Ascending aorta (tissue), 2 donors: ENCODE measurements around the gene PLEKHG2. TPM values are rescaled to one million over a fixed set of nuclear protein-coding genes. Genes with fewer than 3 reads are reported as not detected.

Experiments used
- DNase-seq, 2 donors: peaks; one replicate each; pipeline ENCODE4 v3.0.0-alpha.2; 2019; ENCODE audit warnings: low spot score in 2 of 2
- H3K27ac ChIP-seq, 2 donors: fragments of 200-600 bp; sonication (generic); one replicate each; pipeline ENCODE4 v1.5.1; 2016 to 2017; ENCODE audit warnings: mild to moderate bottlenecking in 1 of 2
- H3K27me3 ChIP-seq: fragments of 200-600 bp; sonication (generic); one replicate; pipeline ENCODE4 v1.5.1; 2017
- H3K36me3 ChIP-seq, 2 donors: fragments of 200-600 bp; sonication (generic); one replicate each; pipeline ENCODE4 v1.5.1; 2016
- H3K4me1 ChIP-seq, 2 donors: fragments of 200-600 bp; sonication (generic); one replicate each; pipeline ENCODE4 v1.5.1; 2016 to 2017; ENCODE audit warnings: mild to moderate bottlenecking in 1 of 2
- H3K4me3 ChIP-seq, 2 donors: fragments of 200-600 bp; sonication (generic); one replicate each; pipeline ENCODE4 v1.5.1; 2016 to 2017; ENCODE audit warnings: mild to moderate bottlenecking in 1 of 2
- H3K9me3 ChIP-seq, 2 donors: fragments of 200-600 bp; sonication (generic); one replicate each; pipeline ENCODE4 v1.5.1; 2016
- intact Hi-C: fragments of 100-400 bp; cut with DNase I; formaldehyde crosslinking; loops from one replicate; pipeline ENCODE4 v1.15.1; 2023
- total RNA-seq: library from RNA; depleted of rRNA; stranded (reverse); fragments of >200 nt; gene quantifications from one replicate; pipeline ENCODE4 v1.1.0, GENCODE V29; 2016
- TF ChIP-seq, protein P1 (sequence below), 3 experiments: fragments of 200-600 bp in 2 of 3; fragments of 450-650 bp in 1 of 3; sonication (generic) in 2 of 3; IDR thresholded peaks; one replicate each; pipeline ENCODE4 v1.5.1; 2016 to 2019; ENCODE audit warnings: antibody characterized with exemption in 3 of 3, mild to moderate bottlenecking in 1 of 3, moderate library complexity in 1 of 3

PLEKHG2 gene
- total RNA-seq, 1 donor from 2014 or later: 52.9 TPM

DNA sequence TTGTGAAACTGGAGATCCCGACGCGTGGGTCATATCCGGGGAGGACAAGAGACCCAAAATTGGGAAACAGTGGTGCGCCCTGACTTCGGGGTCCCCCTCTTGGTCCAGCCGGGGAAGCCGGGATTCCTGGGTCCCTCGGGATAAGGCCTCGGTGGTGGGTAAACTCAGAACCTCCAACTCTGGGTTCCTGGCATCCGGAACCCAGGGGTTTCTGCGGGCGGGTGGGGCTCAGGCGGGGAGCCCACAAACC, 5.1 kb upstream of the PLEKHG2 start:
- Histone ChIP-seq H3K36me3 (peaks cover 18 to 28% of the 10 kb centered on the region in 2 donors), H3K4me3 (peak overlapping the region; percentile 97 to 98), H3K27ac (peak overlapping the region; percentile 100), H3K27me3 (no peaks in the 10 kb centered on the region), H3K4me1 (peaks cover 6 to 24% of the 10 kb centered on the region in 2 donors), H3K9me3 (no peaks in the 10 kb centered on the region)
- DNase-seq: peak in 1 of 2 donors; percentile 83
- TF ChIP-seq, protein P1, sequence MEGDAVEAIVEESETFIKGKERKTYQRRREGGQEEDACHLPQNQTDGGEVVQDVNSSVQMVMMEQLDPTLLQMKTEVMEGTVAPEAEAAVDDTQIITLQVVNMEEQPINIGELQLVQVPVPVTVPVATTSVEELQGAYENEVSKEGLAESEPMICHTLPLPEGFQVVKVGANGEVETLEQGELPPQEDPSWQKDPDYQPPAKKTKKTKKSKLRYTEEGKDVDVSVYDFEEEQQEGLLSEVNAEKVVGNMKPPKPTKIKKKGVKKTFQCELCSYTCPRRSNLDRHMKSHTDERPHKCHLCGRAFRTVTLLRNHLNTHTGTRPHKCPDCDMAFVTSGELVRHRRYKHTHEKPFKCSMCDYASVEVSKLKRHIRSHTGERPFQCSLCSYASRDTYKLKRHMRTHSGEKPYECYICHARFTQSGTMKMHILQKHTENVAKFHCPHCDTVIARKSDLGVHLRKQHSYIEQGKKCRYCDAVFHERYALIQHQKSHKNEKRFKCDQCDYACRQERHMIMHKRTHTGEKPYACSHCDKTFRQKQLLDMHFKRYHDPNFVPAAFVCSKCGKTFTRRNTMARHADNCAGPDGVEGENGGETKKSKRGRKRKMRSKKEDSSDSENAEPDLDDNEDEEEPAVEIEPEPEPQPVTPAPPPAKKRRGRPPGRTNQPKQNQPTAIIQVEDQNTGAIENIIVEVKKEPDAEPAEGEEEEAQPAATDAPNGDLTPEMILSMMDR (IDR thresholded peaks at IDR 0.05): no peak
- intact Hi-C loops: loop anchor here (10.0 kb wide), 2 partner anchors 753 to 1307 kb away; partner anchors contain the start of genes COQ8B and ITPKC

DNA sequence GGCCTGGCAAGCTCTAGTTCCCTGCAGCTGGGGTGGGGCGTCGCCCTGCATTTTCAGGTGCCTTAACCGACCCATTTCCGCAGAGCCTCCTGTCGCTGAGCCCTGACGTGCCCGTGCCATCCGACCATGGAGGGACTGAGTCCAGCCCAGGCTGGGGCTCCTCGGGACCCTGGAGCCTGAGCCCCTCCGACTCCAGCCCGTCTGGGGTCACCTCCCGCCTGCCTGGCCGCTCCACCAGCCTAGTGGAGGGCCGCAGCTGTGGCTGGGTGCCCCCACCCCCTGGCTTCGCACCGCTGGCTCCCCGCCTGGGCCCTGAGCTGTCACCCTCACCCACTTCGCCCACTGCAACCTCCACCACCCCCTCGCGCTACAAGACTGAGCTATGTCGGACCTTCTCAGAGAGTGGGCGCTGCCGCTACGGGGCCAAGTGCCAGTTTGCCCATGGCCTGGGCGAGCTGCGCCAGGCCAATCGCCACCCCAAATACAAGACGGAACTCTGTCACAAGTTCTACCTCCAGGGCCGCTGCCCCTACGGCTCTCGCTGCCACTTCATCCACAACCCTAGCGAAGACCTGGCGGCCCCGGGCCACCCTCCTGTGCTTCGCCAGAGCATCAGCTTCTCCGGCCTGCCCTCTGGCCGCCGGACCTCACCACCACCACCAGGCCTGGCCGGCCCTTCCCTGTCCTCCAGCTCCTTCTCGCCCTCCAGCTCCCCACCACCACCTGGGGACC, 4.6 kb upstream of the PLEKHG2 start:
- DNase-seq: peak in 1 of 2 donors; percentile 75
- H3K4me3 ChIP-seq: peak overlapping the region; percentile 97 to 98
- no peaks in the 10 kb centered on the region for H3K9me3 ChIP-seq
- peaks cover 4 to 24% of the 10 kb centered on the region in 2 donors for H3K4me1 ChIP-seq
- no peaks in the 10 kb centered on the region for H3K27me3 ChIP-seq
- intact Hi-C loops: loop anchor here (10.0 kb wide), 2 partner anchors 753 to 1307 kb away; partner anchors contain the start of genes COQ8B and ITPKC
- peaks cover 18 to 28% of the 10 kb centered on the region in 2 donors for H3K36me3 ChIP-seq
- TF ChIP-seq, protein P1 (IDR thresholded peaks at IDR 0.05): no peak
- peak overlapping the region; percentile 100 for H3K27ac ChIP-seq

DNA sequence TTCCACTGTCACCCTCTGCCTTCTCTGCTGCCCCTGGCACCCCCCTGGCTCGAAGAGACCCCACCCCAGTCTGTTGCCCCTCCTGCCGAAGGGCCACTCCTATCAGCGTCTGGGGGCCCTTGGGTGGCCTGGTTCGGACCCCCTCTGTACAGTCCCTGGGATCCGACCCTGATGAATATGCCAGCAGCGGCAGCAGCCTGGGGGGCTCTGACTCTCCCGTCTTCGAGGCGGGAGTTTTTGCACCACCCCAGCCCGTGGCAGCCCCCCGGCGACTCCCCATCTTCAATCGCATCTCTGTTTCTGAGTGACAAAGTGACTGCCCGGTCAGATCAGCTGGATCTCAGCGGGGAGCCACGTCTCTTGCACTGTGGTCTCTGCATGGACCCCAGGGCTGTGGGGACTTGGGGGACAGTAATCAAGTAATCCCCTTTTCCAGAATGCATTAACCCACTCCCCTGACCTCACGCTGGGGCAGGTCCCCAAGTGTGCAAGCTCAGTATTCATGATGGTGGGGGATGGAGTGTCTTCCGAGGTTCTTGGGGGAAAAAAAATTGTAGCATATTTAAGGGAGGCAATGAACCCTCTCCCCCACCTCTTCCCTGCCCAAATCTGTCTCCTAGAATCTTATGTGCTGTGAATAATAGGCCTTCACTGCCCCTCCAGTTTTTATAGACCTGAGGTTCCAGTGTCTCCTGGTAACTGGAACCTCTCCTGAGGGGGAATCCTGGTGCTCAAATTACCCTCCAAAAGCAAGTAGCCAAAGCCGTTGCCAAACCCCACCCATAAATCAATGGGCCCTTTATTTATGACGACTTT, 3.9 kb upstream of the PLEKHG2 start:
- peak overlapping the region; percentile 97 to 98 for H3K4me3 ChIP-seq
- H3K36me3 ChIP-seq: peaks cover 18 to 28% of the 10 kb centered on the region in 2 donors
- intact Hi-C loops: loop anchor here (10.0 kb wide), 2 partner anchors 754 to 1306 kb away; partner anchors contain the start of genes COQ8B and ITPKC
- H3K27ac ChIP-seq: peak overlapping the region; percentile 100
- H3K4me1 ChIP-seq: peaks cover 4 to 24% of the 10 kb centered on the region in 2 donors
- no peaks in the 10 kb centered on the region for H3K9me3 ChIP-seq
- H3K27me3 ChIP-seq: no peaks in the 10 kb centered on the region
- TF ChIP-seq, protein P1 (IDR thresholded peaks at IDR 0.05): no peak
- DNase-seq: peak in 1 of 2 donors; percentile 69

DNA sequence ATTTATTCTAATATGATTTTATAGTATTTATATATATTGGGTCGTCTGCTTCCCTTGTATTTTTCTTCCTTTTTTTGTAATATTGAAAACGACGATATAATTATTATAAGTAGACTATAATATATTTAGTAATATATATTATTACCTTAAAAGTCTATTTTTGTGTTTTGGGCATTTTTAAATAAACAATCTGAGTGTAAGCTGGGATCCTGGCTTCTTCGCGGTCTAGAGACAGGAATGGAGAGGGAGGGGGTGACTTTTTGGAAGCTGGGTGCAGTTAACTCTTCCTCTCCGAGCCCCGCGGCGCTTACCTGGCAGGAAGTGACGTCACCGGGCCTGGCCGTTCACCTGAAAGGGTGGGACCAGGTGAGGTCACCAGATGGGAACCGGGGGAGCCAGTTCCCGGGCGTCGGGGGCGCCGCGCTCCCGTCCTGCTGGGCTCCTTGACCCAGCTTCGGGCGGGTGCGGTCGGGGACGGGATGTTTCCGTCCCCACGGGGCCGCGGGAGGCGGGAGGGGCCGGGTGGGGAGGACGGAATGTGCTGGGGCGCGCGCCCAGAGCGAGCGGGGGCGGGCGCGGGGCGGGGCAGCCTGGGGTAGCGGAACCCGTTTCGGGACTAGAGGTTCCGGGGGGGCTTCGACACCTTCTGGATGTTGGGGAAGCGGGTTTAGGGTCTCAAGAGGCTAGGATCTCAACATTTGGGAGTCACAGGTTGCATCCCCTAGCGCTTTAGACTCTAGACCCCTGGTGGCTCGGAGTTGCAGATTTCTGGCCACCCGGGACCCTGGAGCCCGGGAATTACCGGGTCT, 3.1 kb upstream of the PLEKHG2 start:
- peaks cover 1 to 21% of the 10 kb centered on the region in 2 donors for H3K4me1 ChIP-seq
- no peaks in the 10 kb centered on the region for H3K27me3 ChIP-seq
- no peaks in the 10 kb centered on the region for H3K9me3 ChIP-seq
- H3K27ac ChIP-seq: peak overlapping the region; percentile 100
- peak overlapping the region; percentile 97 to 98 for H3K4me3 ChIP-seq
- DNase-seq: peak; percentile 71 to 94
- TF ChIP-seq, protein P1 (IDR thresholded peaks at IDR 0.05): peak in 1 of 3 experiments; percentile 12
- peaks cover 18 to 28% of the 10 kb centered on the region in 2 donors for H3K36me3 ChIP-seq
- intact Hi-C loops: loop anchor here (5.0 to 10.0 kb wide), 3 partner anchors 755 to 1305 kb away; partner anchors contain the start of genes COQ8B and ITPKC
